Progenitor cell of endocrine pancreas (in vitro differentiated cells): ENCODE data around the gene NEK7. TPM values are rescaled to one million over a fixed set of nuclear protein-coding genes. Genes with fewer than 3 reads are reported as not detected.

ENCODE experiments used
- DNase-seq: peaks from one replicate; pipeline ENCODE4 v3.0.0; 2021; ENCODE audit warnings: low spot score; ENCODE audit not compliant: unreplicated experiment
- H3K27ac Mint-ChIP-seq: 2 replicates; pipeline ENCODE4 v1.8.0; 2021; ENCODE audit warnings: mild to moderate bottlenecking, moderate library complexity, mixed read lengths
- H3K27me3 Mint-ChIP-seq: 2 replicates; pipeline ENCODE4 v1.8.0; 2021; ENCODE audit warnings: mixed read lengths
- H3K36me3 Mint-ChIP-seq: 2 replicates; pipeline ENCODE4 v1.8.0; 2022; ENCODE audit warnings: mixed read lengths; ENCODE audit not compliant: insufficient read depth
- H3K4me1 Mint-ChIP-seq: 2 replicates; pipeline ENCODE4 v1.8.0; 2021; ENCODE audit warnings: low read depth, mixed read lengths
- H3K4me3 Mint-ChIP-seq: 2 replicates; pipeline ENCODE4 v1.8.0; 2021; ENCODE audit warnings: low read depth, mild to moderate bottlenecking, moderate library complexity, mixed read lengths
- H3K9me3 Mint-ChIP-seq: 2 replicates; pipeline ENCODE4 v1.8.0; 2021; ENCODE audit warnings: low read depth, mixed read lengths
- total RNA-seq: library from RNA; stranded (reverse); gene quantifications from 2 replicates; pipeline ENCODE4 v1.2.1, GENCODE V29; 2021
- TF ChIP-seq, protein P1 (sequence below): fragments of 200-600 bp; sonication (generic); IDR thresholded peaks from one replicate; pipeline ENCODE4 v1.5.0; 2021; ENCODE audit warnings: antibody characterized with exemption, mild to moderate bottlenecking; ENCODE audit not compliant: unreplicated experiment

Gene NEK7
- total RNA-seq, 1 donor from 2014 or later = 25.9 TPM

DNA sequence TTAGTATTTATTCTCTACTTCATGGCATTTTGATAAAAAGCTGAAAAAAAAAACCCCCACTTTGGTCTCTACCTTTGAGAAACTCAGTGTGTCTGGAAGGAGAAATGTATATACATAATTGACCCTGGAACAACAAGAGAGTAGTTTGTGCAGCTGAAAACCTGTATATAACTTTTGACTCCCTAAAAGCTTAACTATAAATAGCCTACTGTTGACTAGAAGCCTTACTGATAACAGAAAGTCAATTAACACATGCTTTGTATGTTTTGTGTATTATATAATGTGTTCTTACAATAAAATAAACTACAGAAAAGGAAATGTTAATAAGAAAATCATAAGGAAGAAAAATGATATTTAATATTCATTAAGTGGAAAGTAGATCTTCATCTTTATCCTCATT, 88.0 kb downstream of the NEK7 start:
- H3K9me3 Mint-ChIP-seq = no peaks in the 10 kb centered on the region
- H3K4me3 Mint-ChIP-seq = no peak overlapping the region

DNA sequence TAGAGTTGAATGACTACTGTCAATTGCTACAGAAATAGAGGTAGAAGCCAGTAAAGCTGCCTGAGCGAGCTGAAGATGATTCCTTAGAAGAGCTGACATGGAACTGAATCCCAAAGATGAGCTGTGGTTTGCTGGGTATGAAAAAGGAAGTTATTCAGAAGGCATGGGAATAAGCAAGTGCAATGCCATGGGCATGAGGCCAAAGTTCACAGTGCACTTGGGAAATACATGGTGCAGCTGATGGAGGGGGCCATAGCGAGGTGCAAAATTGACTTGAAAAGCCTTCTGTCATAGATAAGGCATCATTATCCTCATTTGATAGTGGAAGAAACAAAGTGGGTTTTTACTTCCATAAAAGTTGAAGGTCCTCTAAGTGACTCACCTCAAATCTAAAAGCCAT, 88.6 kb downstream of the NEK7 start:
- H3K4me3 Mint-ChIP-seq = no peak overlapping the region
- H3K9me3 Mint-ChIP-seq = no peaks in the 10 kb centered on the region
- peaks cover 9% of the 10 kb centered on the region for H3K4me1 Mint-ChIP-seq
- TF ChIP-seq, protein P1, sequence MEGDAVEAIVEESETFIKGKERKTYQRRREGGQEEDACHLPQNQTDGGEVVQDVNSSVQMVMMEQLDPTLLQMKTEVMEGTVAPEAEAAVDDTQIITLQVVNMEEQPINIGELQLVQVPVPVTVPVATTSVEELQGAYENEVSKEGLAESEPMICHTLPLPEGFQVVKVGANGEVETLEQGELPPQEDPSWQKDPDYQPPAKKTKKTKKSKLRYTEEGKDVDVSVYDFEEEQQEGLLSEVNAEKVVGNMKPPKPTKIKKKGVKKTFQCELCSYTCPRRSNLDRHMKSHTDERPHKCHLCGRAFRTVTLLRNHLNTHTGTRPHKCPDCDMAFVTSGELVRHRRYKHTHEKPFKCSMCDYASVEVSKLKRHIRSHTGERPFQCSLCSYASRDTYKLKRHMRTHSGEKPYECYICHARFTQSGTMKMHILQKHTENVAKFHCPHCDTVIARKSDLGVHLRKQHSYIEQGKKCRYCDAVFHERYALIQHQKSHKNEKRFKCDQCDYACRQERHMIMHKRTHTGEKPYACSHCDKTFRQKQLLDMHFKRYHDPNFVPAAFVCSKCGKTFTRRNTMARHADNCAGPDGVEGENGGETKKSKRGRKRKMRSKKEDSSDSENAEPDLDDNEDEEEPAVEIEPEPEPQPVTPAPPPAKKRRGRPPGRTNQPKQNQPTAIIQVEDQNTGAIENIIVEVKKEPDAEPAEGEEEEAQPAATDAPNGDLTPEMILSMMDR = no peak
- no peak for DNase-seq
- H3K27ac Mint-ChIP-seq = no peak overlapping the region
- H3K27me3 Mint-ChIP-seq = no peaks in the 10 kb centered on the region
- peaks cover 4% of the 10 kb centered on the region for H3K36me3 Mint-ChIP-seq

More for the DNA sequence above, 88.0 kb downstream of the NEK7 start:
- Mint-ChIP-seq H3K36me3 (peaks cover 4% of the 10 kb centered on the region), H3K4me1 (peaks cover 9% of the 10 kb centered on the region), H3K27ac (no peak overlapping the region), H3K27me3 (no peaks in the 10 kb centered on the region)
- TF ChIP-seq, protein P1 = no peak
- DNase-seq = no peak

DNA sequence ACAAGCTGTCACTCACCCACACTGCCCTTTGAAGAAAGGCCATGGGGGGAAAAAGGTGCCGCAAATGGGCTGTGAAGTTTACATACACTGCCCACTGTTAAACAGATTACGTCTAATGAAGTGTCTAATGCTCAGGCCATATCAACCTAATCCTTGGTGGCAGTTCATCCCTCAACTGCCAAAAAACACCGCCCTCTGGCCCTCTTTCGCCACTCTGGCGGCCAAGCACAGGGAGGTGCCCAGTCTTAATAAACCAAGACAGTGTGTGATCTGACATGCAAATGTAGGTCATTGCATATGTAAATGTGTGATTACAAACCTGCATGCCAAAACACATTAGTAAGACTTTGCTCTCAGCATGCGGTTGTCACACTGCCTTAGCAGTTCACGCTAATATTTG, 89.5 kb downstream of the NEK7 start:
- H3K27me3 Mint-ChIP-seq = no peaks in the 10 kb centered on the region
- DNase-seq = no peak
- peaks cover 9% of the 10 kb centered on the region for H3K4me1 Mint-ChIP-seq
- H3K27ac Mint-ChIP-seq = no peak overlapping the region
- no peak overlapping the region for H3K4me3 Mint-ChIP-seq
- TF ChIP-seq, protein P1 = no peak
- H3K36me3 Mint-ChIP-seq = peaks cover 4% of the 10 kb centered on the region
- H3K9me3 Mint-ChIP-seq = no peaks in the 10 kb centered on the region

DNA sequence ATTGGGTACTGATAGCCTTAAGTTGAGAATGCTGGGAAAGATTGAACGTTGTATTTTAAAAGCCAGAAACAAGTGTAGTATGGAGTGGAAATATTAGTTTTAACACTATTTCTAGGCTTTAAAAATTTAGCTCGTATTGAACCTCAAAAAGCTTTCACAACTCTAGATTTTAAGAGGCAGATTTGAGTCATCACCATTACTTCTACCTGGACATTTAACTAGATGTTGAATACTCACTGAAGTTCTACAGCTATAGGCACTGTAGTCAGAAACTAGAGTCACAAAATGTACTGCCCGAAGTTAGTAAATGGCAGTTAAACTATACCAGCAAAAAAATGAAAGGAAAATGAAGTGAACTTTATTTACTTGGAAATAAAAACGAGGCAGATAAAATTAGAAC, 96.5 kb downstream of the NEK7 start:
- H3K4me1 Mint-ChIP-seq = no peaks in the 10 kb centered on the region
- no peaks in the 10 kb centered on the region for H3K9me3 Mint-ChIP-seq
- H3K4me3 Mint-ChIP-seq = no peak overlapping the region
- H3K27ac Mint-ChIP-seq = no peak overlapping the region
- no peaks in the 10 kb centered on the region for H3K36me3 Mint-ChIP-seq
- no peak for DNase-seq
- no peaks in the 10 kb centered on the region for H3K27me3 Mint-ChIP-seq
- TF ChIP-seq, protein P1 = no peak

DNA sequence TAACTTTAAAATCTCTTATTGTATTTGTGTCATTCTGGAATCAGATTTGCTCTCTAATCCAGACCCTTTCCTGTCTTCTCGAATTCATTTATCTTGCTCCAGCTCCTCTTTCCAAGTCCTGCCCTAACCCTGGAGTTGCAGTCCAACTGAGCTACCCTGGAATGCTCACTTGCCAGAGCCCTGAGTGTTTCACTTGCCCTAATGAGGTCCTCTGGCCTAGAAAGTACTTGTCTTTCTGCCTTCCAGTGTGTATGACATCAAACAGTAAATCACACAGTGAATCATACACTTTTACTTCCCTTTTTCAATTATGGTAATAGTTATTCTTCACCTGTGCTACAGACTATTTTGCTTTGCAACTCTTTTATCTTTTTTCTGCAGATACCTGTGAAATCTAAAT, 96.9 kb downstream of the NEK7 start:
- H3K4me3 Mint-ChIP-seq = no peak overlapping the region
- H3K36me3 Mint-ChIP-seq = no peaks in the 10 kb centered on the region
- H3K4me1 Mint-ChIP-seq = no peaks in the 10 kb centered on the region
- no peaks in the 10 kb centered on the region for H3K9me3 Mint-ChIP-seq
- DNase-seq = no peak
- no peaks in the 10 kb centered on the region for H3K27me3 Mint-ChIP-seq
- TF ChIP-seq, protein P1 = no peak
- no peak overlapping the region for H3K27ac Mint-ChIP-seq

DNA sequence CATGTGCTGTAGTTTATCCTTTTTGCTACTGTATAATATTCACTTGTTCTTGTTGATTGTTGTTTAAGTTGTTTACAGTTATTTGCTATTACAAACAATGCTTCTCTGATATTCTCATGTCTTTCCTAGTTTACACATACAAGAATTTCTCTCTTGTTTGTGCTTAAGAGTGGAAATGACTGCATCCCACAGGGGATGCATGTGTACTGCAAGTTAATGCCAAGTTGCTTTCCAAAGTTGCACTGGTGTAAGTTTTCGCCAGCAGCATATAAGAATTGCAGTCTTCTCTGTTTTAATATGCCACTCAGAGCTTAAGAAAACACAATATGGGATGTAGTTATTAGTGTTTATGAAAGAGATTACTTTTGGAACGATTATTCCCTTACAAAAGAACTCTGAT, 97.7 kb downstream of the NEK7 start:
- Mint-ChIP-seq H3K36me3 (no peaks in the 10 kb centered on the region), H3K4me3 (no peak overlapping the region), H3K27ac (no peak overlapping the region), H3K9me3 (no peaks in the 10 kb centered on the region), H3K4me1 (no peaks in the 10 kb centered on the region), H3K27me3 (no peaks in the 10 kb centered on the region)
- TF ChIP-seq, protein P1 = peak; percentile 14
- DNase-seq = no peak
